HG02885 (cell line): ENCODE measurements around the gene MMP24.
"Not testable (repeated sequence)": the region's sequence is repeated elsewhere in the genome, so short reads cannot be mapped to it uniquely, and the experiment has no call there.

ENCODE experiments used
- ATAC-seq: cut with Tn5 transposase; IDR thresholded peaks from one replicate; pipeline ENCODE4 v1.9.1; 2021; ENCODE audit warnings: mild to moderate bottlenecking; ENCODE audit not compliant: unreplicated experiment, poor library complexity

The MMP24 gene

GRCh38 chr20:35226126-35226883 is at the start of gene MMP24:
MMP24 (plus strand) TSS chr20:35226690; CDS start chr20:35226739, 49 bp downstream.
- no peak for ATAC-seq

- no peak for ATAC-seq
Measured at GRCh38 chr20:35179292-35180212, 46.9 kb upstream of the MMP24 start.

- no peak for ATAC-seq
Measured at GRCh38 chr20:35180266-35180665, 46.2 kb upstream of the MMP24 start.

GRCh38 chr20:35181731-35182130 is 44.8 kb upstream of the MMP24 start:
- ATAC-seq = no peak

- ATAC-seq = not testable (repeated sequence)
Measured at GRCh38 chr20:35186691-35187289, 39.7 kb upstream of the MMP24 start.

GRCh38 chr20:35187584-35188190 is 38.8 kb upstream of the MMP24 start:
- no peak for ATAC-seq

GRCh38 chr20:35189223-35189622 is 37.3 kb upstream of the MMP24 start:
- ATAC-seq = not testable (repeated sequence)

GRCh38 chr20:35190556-35190955 is 35.9 kb upstream of the MMP24 start:
- ATAC-seq = no peak

GRCh38 chr20:35191419-35192117 is 34.9 kb upstream of the MMP24 start:
- no peak for ATAC-seq

- ATAC-seq = no peak
Measured at GRCh38 chr20:35192118-35192872, 34.2 kb upstream of the MMP24 start.

GRCh38 chr20:35193031-35193791 is 33.3 kb upstream of the MMP24 start:
- ATAC-seq = not testable (repeated sequence)

GRCh38 chr20:35196313-35196712 is 30.2 kb upstream of the MMP24 start:
- no peak for ATAC-seq

GRCh38 chr20:35199740-35200139 is 26.8 kb upstream of the MMP24 start:
- ATAC-seq = no peak

- ATAC-seq = no peak
Measured at GRCh38 chr20:35200267-35200666, 26.2 kb upstream of the MMP24 start.

GRCh38 chr20:35201467-35201866 is 25.0 kb upstream of the MMP24 start:
- ATAC-seq = not testable (repeated sequence)

GRCh38 chr20:35206802-35207201 is 19.7 kb upstream of the MMP24 start:
- ATAC-seq = no peak

GRCh38 chr20:35207950-35208611 is 18.4 kb upstream of the MMP24 start:
- ATAC-seq = no peak
